Stomach (tissue), 9 donors: ENCODE results near the gene GLIPR2. TPM values are rescaled to one million over a fixed set of nuclear protein-coding genes. Genes with fewer than 3 reads are reported as not detected.

Source experiments
- DNase-seq, 2 donors: peaks; one replicate each; pipeline versions ENCODE4 v3.0.0 to v3.0.0-alpha.2; 2013 to 2019
- H3K27ac ChIP-seq, 5 donors: fragments of 200-600 bp in 4 of 5; sonication (generic) in 4 of 5; one replicate each; pipeline ENCODE4 v1.5.1; 2013 to 2019; ENCODE audit warnings: mild to moderate bottlenecking in 1 of 5, moderate library complexity in 1 of 5
- H3K27me3 ChIP-seq, 3 donors: fragments of 200-600 bp; sonication (generic); one replicate each; pipeline ENCODE4 v1.5.1; 2017 to 2019; ENCODE audit warnings: mixed run types in 1 of 3
- H3K36me3 ChIP-seq, 4 donors: fragments of 200-600 bp; sonication (generic); 1 replicate in 3 of 4; 2 replicates in 1 of 4; pipeline ENCODE4 v1.5.1; 2016 to 2019
- H3K4me1 ChIP-seq, 4 donors: fragments of 200-600 bp; sonication (generic); one replicate each; pipeline ENCODE4 v1.5.1; 2016 to 2019
- H3K4me3 ChIP-seq, 4 donors: fragments of 200-600 bp; sonication (generic) in 3 of 4; one replicate each; pipeline ENCODE4 v1.5.1; 2016 to 2019; ENCODE audit warnings: mild to moderate bottlenecking in 1 of 4
- H3K9me3 ChIP-seq, 4 donors: fragments of 200-600 bp; sonication (generic); one replicate each; pipeline ENCODE4 v1.5.1; 2016 to 2019
- CTCF ChIP-seq, 7 experiments: fragments of 450-650 bp in 4 of 7; fragments of 200-600 bp in 3 of 7; sonication (generic) in 3 of 7; IDR thresholded peaks; one replicate each; pipeline ENCODE4 v1.5.1; 2016 to 2019; ENCODE audit warnings: antibody characterized with exemption in 7 of 7, control low read depth in 2 of 7, mild to moderate bottlenecking in 1 of 7
- EP300 ChIP-seq: sonication (generic); formaldehyde crosslinking; IDR thresholded peaks from one replicate; pipeline ENCODE4 v1.6.1; 2017; ENCODE audit warnings: antibody characterized with exemption
- POLR2A ChIP-seq, 4 donors: fragments of 450-650 bp; IDR thresholded peaks; one replicate each; pipeline ENCODE4 v1.6.1; 2016; ENCODE audit warnings: antibody characterized with exemption in 4 of 4, control low read depth in 2 of 4, mild to moderate bottlenecking in 1 of 4, moderate library complexity in 1 of 4
- POLR2AphosphoS5 ChIP-seq, 3 donors: sonication (generic); formaldehyde crosslinking; IDR thresholded peaks; one replicate each; pipeline ENCODE4 v1.6.1; 2016; ENCODE audit warnings: antibody characterized with exemption in 3 of 3
- WGBS, 5 donors: extraction: QIAGEN DNeasy Blood & Tissue Kit in 3 of 5; methylation state at CpG; one replicate each; pipeline versions ENCODE4 v1.1.5 to v1.1.7; 2013 to 2018; 5-methylcytosine and 5-hydroxymethylcytosine counted together
- intact Hi-C: fragments of 100-400 bp; cut with DNase I; formaldehyde crosslinking; loops from one replicate; pipeline ENCODE4 v1.15.1; 2023; ENCODE audit warnings: low total_unique reads
- polyA plus RNA-seq, 3 donors: library from polyadenylated mRNA; stranded (reverse); fragments of 200-250 nt; gene quantifications; one replicate each; pipeline ENCODE4 v1.2.3, GENCODE V29; 2013
- total RNA-seq, 5 donors: library from RNA; depleted of rRNA; stranded (reverse); fragments of >200 nt; gene quantifications; one replicate each; pipeline versions ENCODE4 v1.1.0 to v1.2.3, GENCODE V29; 2014 to 2016
- donor health status: healthy with polysubstance abuse.
- donor health status: Bipolar disorder and iron deficiency.
- donor health status: healthy.

GLIPR2 gene
- total and polyA plus RNA-seq, 8 donors, result 3.5 to 40.6 (median 32.8) TPM

GRCh38 chr9:36141288-36141687 lies 4.8 kb downstream of the GLIPR2 start:
- Histone ChIP-seq H3K9me3 (peaks cover 0 to 5% (median 2%) of the 10 kb centered on the region in 4 donors), H3K27ac (peak overlapping the region in 4 of 5 donors; percentile 59 to 90 (median 81)), H3K4me3 (no peak overlapping the region), H3K36me3 (peaks cover 0 to 6% (median 0%) of the 10 kb centered on the region in 4 donors), H3K27me3 (peaks cover 0 to 4% (median 0%) of the 10 kb centered on the region in 3 donors), H3K4me1 (peaks cover 40 to 97% (median 80%) of the 10 kb centered on the region in 4 donors)
- intact Hi-C loops, result no loop called here
- DNase-seq, result peak in 1 of 2 donors; percentile 65
- 39 to 53% (median 51%) methylated on average over 4 of the region's 4 CpGs for WGBS, 5 donors
- TF ChIP-seq CTCF (IDR thresholded peaks at IDR 0.05), result no peak
- TF ChIP-seq POLR2A (IDR thresholded peaks at IDR 0.05), result no peak
- TF ChIP-seq EP300, result no peak
- TF ChIP-seq POLR2AphosphoS5 (IDR thresholded peaks at IDR 0.05), result no peak

GRCh38 chr9:36141761-36142160 lies 5.2 kb downstream of the GLIPR2 start:
- peaks cover 0 to 4% (median 0%) of the 10 kb centered on the region in 3 donors for H3K27me3 ChIP-seq
- TF ChIP-seq CTCF (IDR thresholded peaks at IDR 0.05) (no peak), POLR2AphosphoS5 (IDR thresholded peaks at IDR 0.05) (no peak), POLR2A (IDR thresholded peaks at IDR 0.05) (no peak), EP300 (no peak)
- H3K4me1 ChIP-seq, result peaks cover 39 to 98% (median 78%) of the 10 kb centered on the region in 4 donors
- DNase-seq, result no peak
- intact Hi-C loops, result no loop called here
- peaks cover 0 to 7% (median 0%) of the 10 kb centered on the region in 4 donors for H3K36me3 ChIP-seq
- peak overlapping the region; percentile 33 to 91 (median 86) for H3K27ac ChIP-seq
- H3K9me3 ChIP-seq, result peaks cover 0 to 5% (median 2%) of the 10 kb centered on the region in 4 donors
- WGBS, 5 donors, result 90 to 96% (median 92%) methylated on average over 7 of the region's 7 CpGs
- no peak overlapping the region for H3K4me3 ChIP-seq

- H3K9me3 ChIP-seq, result peaks cover 0 to 5% (median 2%) of the 10 kb centered on the region in 4 donors
- H3K27ac ChIP-seq, result peak overlapping the region; percentile 33 to 91 (median 86)
- peaks cover 30 to 98% (median 76%) of the 10 kb centered on the region in 4 donors for H3K4me1 ChIP-seq
- H3K36me3 ChIP-seq, result peaks cover 0 to 12% (median 0%) of the 10 kb centered on the region in 4 donors
- peak overlapping the region; percentile 17 to 20 (median 18) for H3K4me3 ChIP-seq
- peak; percentile 41 to 78 for DNase-seq
- intact Hi-C loops, result no loop called here
- TF ChIP-seq POLR2AphosphoS5 (IDR thresholded peaks at IDR 0.05) (peak in 2 of 3 donors; percentile 3 to 12), EP300 (no peak)
- WGBS, 5 donors, result 19 to 31% (median 24%) methylated on average over 12 of the region's 12 CpGs
- peaks cover 0 to 1% (median 0%) of the 10 kb centered on the region in 3 donors for H3K27me3 ChIP-seq
These were observed 6.1 kb downstream of the GLIPR2 start for GRCh38 chr9:36142510-36143244.

- H3K4me1 ChIP-seq, result peaks cover 29 to 98% (median 78%) of the 10 kb centered on the region in 4 donors
- no peaks in the 10 kb centered on the region for H3K27me3 ChIP-seq
- H3K4me3 ChIP-seq, result peak overlapping the region; percentile 17 to 20 (median 18)
- H3K27ac ChIP-seq, result peak overlapping the region; percentile 33 to 91 (median 86)
- 71 to 82% (median 75%) methylated on average over 12 to 13 of the region's 13 CpGs for WGBS, 5 donors
- H3K36me3 ChIP-seq, result peaks cover 0 to 15% (median 0%) of the 10 kb centered on the region in 4 donors
- DNase-seq, result no peak
- TF ChIP-seq CTCF (IDR thresholded peaks at IDR 0.05), result no peak
- no peak for TF ChIP-seq POLR2AphosphoS5 (IDR thresholded peaks at IDR 0.05)
- TF ChIP-seq POLR2A (IDR thresholded peaks at IDR 0.05), result no peak
- no peak for TF ChIP-seq EP300
- H3K9me3 ChIP-seq, result peaks cover 0 to 5% (median 2%) of the 10 kb centered on the region in 4 donors
- intact Hi-C loops, result no loop called here
These were observed 6.7 kb downstream of the GLIPR2 start for GRCh38 chr9:36143245-36143641.
